ENCODE measurements around the gene ATPAF1. TPM values are rescaled to one million over a fixed set of nuclear protein-coding genes. Genes with fewer than 3 reads are reported as not detected.
A peak's percentile ranks its signal among the peaks of the same experiment; 100 is the strongest.

ATPAF1 gene
- total and polyA plus RNA-seq, 3 experiments from 2014 or later: 40.2 to 75.8 (median 42.3) TPM

DNA sequence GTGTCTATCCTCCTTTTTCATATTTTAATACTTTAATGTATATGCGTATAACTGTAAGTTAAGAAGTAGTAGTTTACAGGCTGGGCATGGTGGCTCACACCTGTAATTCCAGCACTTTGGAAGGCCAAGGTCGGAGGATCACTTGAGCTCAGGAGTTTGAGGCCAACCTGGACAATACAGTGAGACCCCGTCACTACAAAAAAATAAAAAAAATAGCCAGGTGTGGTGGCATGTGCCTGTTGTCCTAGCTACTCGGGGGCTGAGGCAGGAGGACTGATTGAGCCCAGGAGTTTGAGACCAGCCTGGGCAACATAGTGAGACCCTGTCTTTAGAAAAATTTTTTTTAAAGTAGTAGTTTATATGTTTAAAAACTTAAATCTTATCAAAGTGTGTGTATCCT, 22.3 kb downstream of the ATPAF1 start:
- CTCF ChIA-PET: no interaction called here
- H3K4me3 ChIP-seq (ENCODE audit: low read length): no peak overlapping the region

DNA sequence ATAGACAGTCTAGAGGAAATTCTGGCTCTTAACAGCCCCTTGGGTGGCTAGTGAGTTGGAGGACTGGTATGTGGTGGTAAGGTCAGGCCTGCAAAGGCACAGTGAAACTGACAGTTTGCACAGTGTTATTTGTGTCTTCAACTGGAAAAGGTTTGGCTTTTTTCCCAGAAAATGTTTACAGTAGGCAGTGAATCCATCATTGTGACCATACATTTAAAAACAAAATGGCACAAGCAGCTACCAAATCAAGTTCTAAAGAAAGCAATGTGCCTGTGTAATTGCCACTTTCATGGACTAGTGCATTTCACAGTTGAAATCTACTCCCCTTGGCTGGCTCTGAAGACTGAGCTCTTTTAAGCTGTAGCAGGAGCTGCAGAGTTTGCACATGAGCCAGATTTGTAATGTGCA, 24.8 kb downstream of the ATPAF1 start:
- Histone ChIP-seq H3K27ac (ENCODE audit: low read depth, low read length) (no peak overlapping the region), H3K27me3 (ENCODE audit: insufficient read depth, low read length, poor library complexity, severe bottlenecking) (no peaks in the 10 kb centered on the region), H3K9me3 (ENCODE audit: low read length) (no peaks in the 10 kb centered on the region), H3K4me3 (ENCODE audit: low read length) (no peak overlapping the region), H3K4me1 (ENCODE audit: insufficient read depth, low read length) (no peaks in the 10 kb centered on the region), H3K36me3 (ENCODE audit: insufficient read depth, low read length) (no peaks in the 10 kb centered on the region)
- ChIA-PET CTCF (interaction anchor here (2.4 kb wide), 1 partner anchor 27 kb away, joined by 5 read pairs; the partner anchor contains the start of gene MOB3C), POLR2A (no interaction called here)
- peaks cover 0 to 2% (median 0%) of the 10 kb centered on the region in 3 donors for H3K4me1 Mint-ChIP-seq
- no peaks in the 10 kb centered on the region for H3K27me3 Mint-ChIP-seq
- no peaks in the 10 kb centered on the region for H3K9me3 Mint-ChIP-seq
- H3K27ac Mint-ChIP-seq: peak overlapping the region in 1 of 8 donors; percentile 87
- H3K36me3 Mint-ChIP-seq: peaks cover 9 to 56% (median 24%) of the 10 kb centered on the region in 3 donors
- no peak overlapping the region for H3K4me3 Mint-ChIP-seq
- DNase-seq: no peak

More for the DNA sequence above, 22.3 kb downstream of the ATPAF1 start:
- H3K27me3 Mint-ChIP-seq: no peaks in the 10 kb centered on the region
- H3K27ac Mint-ChIP-seq: no peak overlapping the region
- no peaks in the 10 kb centered on the region for H3K4me1 ChIP-seq (ENCODE audit: insufficient read depth, low read length)
- H3K27me3 ChIP-seq (ENCODE audit: insufficient read depth, low read length, poor library complexity, severe bottlenecking): no peaks in the 10 kb centered on the region
- POLR2A ChIA-PET: no interaction called here
- no peaks in the 10 kb centered on the region for H3K9me3 ChIP-seq (ENCODE audit: low read length)
- H3K4me3 Mint-ChIP-seq: no peak overlapping the region
- no peaks in the 10 kb centered on the region for H3K36me3 ChIP-seq (ENCODE audit: insufficient read depth, low read length)
- peaks cover 0 to under 1% (median 0%) of the 10 kb centered on the region in 3 donors for H3K4me1 Mint-ChIP-seq
- H3K36me3 Mint-ChIP-seq: peaks cover 23 to 60% (median 26%) of the 10 kb centered on the region in 3 donors
- DNase-seq: no peak
- no peak overlapping the region for H3K27ac ChIP-seq (ENCODE audit: low read depth, low read length)
- H3K9me3 Mint-ChIP-seq: peaks cover 0 to 2% (median 0%) of the 10 kb centered on the region in 5 donors

DNA sequence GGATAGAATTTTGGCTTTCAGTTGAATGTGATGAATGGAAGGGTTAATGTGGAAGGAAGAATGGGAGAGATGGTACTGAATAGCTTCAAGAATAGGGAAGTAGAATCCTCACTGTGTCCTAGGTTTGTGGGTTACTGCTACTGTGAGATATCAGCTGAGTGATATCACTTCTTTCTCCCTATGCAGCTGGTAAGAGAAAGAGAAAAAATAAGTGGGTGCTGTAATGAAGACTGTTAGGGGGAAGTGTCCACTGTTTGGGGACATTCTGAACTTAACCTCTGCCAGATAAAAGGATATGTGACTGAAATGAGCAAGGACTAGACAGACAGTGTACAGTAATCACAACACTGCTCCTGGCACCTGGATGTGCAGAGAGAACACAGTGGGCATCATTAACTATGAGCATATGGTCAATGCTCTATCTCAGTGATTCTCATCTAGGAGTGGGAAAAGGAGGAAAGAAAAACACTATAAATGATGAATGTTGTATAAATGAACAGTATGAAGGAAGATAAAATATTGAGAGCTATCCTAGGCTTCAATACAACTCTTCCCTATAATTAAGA, 26.0 kb downstream of the ATPAF1 start:
- no peaks in the 10 kb centered on the region for H3K9me3 Mint-ChIP-seq
- no peaks in the 10 kb centered on the region for H3K9me3 ChIP-seq (ENCODE audit: low read length)
- H3K27ac ChIP-seq (ENCODE audit: low read depth, low read length): no peak overlapping the region
- no peak overlapping the region for H3K4me3 Mint-ChIP-seq
- ChIA-PET CTCF (interaction anchor here (2.4 kb wide), 1 partner anchor 26 kb away, joined by 5 read pairs; the partner anchor contains the start of gene MOB3C), POLR2A (no interaction called here)
- peaks cover 0 to 2% (median 0%) of the 10 kb centered on the region in 3 donors for H3K4me1 Mint-ChIP-seq
- H3K27me3 Mint-ChIP-seq: no peaks in the 10 kb centered on the region
- H3K4me1 ChIP-seq (ENCODE audit: insufficient read depth, low read length): no peaks in the 10 kb centered on the region
- no peak for DNase-seq
- H3K27me3 ChIP-seq (ENCODE audit: insufficient read depth, low read length, poor library complexity, severe bottlenecking): no peaks in the 10 kb centered on the region
- peak overlapping the region in 3 of 8 donors; percentile 1 to 40 (median 3) for H3K27ac Mint-ChIP-seq
- H3K4me3 ChIP-seq (ENCODE audit: low read length): no peak overlapping the region
- H3K36me3 ChIP-seq (ENCODE audit: insufficient read depth, low read length): no peaks in the 10 kb centered on the region
- H3K36me3 Mint-ChIP-seq: peaks cover 5 to 57% (median 20%) of the 10 kb centered on the region in 3 donors

DNA sequence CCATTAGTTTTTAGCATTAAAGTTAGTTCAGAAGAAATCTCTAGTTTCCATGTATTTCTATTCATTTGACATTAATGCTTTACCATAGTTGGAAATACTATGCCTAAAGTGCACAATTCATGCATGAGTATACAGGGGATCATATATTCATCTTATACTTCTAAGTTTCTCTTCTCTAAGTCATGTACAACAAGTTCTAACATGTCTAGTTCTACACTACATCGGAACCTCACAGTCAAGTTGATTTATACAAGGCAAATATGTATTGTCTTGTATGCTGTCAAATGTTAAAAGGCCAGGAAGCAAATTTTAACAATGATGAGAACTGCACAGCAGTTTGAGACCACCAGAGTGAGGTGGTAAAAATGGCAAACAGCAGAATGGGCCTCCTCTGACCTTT, 28.6 kb downstream of the ATPAF1 start:
- CTCF ChIA-PET: no interaction called here

DNA sequence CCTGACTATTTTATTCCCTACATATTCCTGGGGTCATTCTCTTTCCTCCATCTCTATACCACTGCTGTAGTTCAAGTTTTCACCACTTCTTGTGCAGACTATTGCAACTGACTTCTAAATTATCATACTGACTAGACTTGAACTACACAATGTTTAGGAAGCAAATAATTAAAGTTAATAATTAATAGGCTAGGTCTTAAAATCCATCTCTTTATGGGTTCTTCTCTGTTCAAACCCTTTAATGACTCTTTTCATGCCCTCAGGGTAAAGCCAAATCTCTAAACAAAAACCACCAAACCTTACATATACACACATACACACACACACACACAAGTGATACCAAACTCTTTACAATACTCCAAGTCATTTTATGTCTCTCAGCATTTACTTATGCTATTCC, 29.2 kb downstream of the ATPAF1 start:
- POLR2A ChIA-PET: no interaction called here
- Mint-ChIP-seq H3K27ac (peak overlapping the region in 5 of 8 donors; percentile 4 to 71 (median 51)), H3K4me3 (no peak overlapping the region)

More for the DNA sequence above, 28.6 kb downstream of the ATPAF1 start:
- H3K4me1 Mint-ChIP-seq: peaks cover 0 to 2% (median 0%) of the 10 kb centered on the region in 3 donors
- no peaks in the 10 kb centered on the region for H3K9me3 ChIP-seq (ENCODE audit: low read length)
- POLR2A ChIA-PET: no interaction called here
- H3K36me3 ChIP-seq (ENCODE audit: insufficient read depth, low read length): peaks cover 6% of the 10 kb centered on the region
- no peaks in the 10 kb centered on the region for H3K27me3 ChIP-seq (ENCODE audit: insufficient read depth, low read length, poor library complexity, severe bottlenecking)
- no peaks in the 10 kb centered on the region for H3K9me3 Mint-ChIP-seq
- H3K36me3 Mint-ChIP-seq: peaks cover 0 to 70% (median 26%) of the 10 kb centered on the region in 3 donors
- H3K27ac ChIP-seq (ENCODE audit: low read depth, low read length): no peak overlapping the region
- no peaks in the 10 kb centered on the region for H3K4me1 ChIP-seq (ENCODE audit: insufficient read depth, low read length)
- DNase-seq: no peak
- H3K27ac Mint-ChIP-seq: peak overlapping the region in 4 of 8 donors; percentile 12 to 73 (median 62)
- H3K27me3 Mint-ChIP-seq: no peaks in the 10 kb centered on the region
- no peak overlapping the region for H3K4me3 ChIP-seq (ENCODE audit: low read length)
- no peak overlapping the region for H3K4me3 Mint-ChIP-seq

DNA sequence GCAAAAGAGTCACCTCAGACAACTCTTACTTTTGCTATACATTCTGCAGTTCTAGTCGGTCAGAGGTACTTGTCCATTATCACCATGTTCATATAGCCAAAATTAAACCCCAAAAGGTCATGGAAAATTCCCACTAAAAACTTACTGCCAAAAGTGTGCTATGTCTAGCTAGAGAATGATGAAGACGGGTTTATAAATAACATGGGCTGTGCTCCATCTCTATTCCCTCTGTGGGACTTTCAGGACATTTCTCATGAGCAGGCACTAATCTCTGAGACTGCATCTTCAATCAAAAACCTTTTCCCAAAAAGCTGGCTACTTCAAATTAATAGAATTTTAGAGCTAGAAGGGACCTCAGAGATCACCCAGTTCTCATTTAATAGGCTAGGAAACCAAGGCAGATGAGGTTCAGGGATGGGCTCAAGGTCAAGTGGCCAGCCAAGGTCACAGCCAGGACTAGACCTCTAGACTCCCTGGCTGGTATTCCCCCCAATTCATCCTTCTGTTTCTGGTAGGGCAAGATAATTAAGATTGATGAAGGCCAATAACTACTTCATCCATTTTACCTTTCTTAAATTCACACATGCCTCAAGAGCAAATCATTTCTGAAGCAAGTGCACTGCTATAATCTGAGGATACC, 30.6 kb downstream of the ATPAF1 start:
- H3K4me3 Mint-ChIP-seq: no peak overlapping the region
- CTCF ChIA-PET: no interaction called here

More for the DNA sequence above, 29.2 kb downstream of the ATPAF1 start:
- Histone ChIP-seq H3K4me1 (ENCODE audit: insufficient read depth, low read length) (no peaks in the 10 kb centered on the region), H3K9me3 (ENCODE audit: low read length) (no peaks in the 10 kb centered on the region), H3K36me3 (ENCODE audit: insufficient read depth, low read length) (peaks cover 6% of the 10 kb centered on the region), H3K27ac (ENCODE audit: low read depth, low read length) (no peak overlapping the region), H3K27me3 (ENCODE audit: insufficient read depth, low read length, poor library complexity, severe bottlenecking) (no peaks in the 10 kb centered on the region), H3K4me3 (ENCODE audit: low read length) (no peak overlapping the region)
- H3K9me3 Mint-ChIP-seq: no peaks in the 10 kb centered on the region
- peaks cover 0 to 2% (median 0%) of the 10 kb centered on the region in 3 donors for H3K4me1 Mint-ChIP-seq
- no peak for DNase-seq
- CTCF ChIA-PET: no interaction called here
- H3K27me3 Mint-ChIP-seq: no peaks in the 10 kb centered on the region
- peaks cover 0 to 75% (median 29%) of the 10 kb centered on the region in 3 donors for H3K36me3 Mint-ChIP-seq

DNA sequence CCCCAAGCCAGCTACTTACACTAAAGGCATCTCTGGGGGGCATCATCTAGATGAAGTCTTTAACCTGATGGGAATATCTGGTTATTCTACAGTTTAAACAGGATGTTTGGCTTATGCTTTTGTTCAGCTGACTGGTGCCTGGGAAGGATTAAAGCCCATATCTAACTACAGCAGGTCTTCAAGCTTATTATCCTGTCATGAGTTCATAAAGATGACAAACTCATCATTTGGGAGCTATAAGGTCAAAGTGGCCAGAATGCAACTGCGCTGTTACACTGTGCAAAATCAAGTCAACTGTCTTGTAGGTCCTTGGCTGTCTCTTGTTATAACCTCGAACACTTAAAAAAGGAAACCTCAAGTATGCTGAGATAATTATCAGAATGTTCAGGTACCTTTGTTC, 33.0 kb downstream of the ATPAF1 start:
- no peak overlapping the region for H3K27ac ChIP-seq (ENCODE audit: low read depth, low read length)
- Mint-ChIP-seq H3K36me3 (peaks cover 3 to 80% (median 20%) of the 10 kb centered on the region in 3 donors), H3K9me3 (no peaks in the 10 kb centered on the region), H3K4me1 (no peaks in the 10 kb centered on the region), H3K27me3 (no peaks in the 10 kb centered on the region), H3K27ac (no peak overlapping the region), H3K4me3 (no peak overlapping the region)
- peaks cover 23% of the 10 kb centered on the region for H3K36me3 ChIP-seq (ENCODE audit: insufficient read depth, low read length)
- ChIA-PET CTCF (no interaction called here), POLR2A (interaction anchor here (1.0 kb wide), 1 partner anchor 30 kb away, joined by 6 read pairs; no protein-coding TSS in a partner anchor)
- no peak overlapping the region for H3K4me3 ChIP-seq (ENCODE audit: low read length)
- H3K9me3 ChIP-seq (ENCODE audit: low read length): no peaks in the 10 kb centered on the region
- H3K4me1 ChIP-seq (ENCODE audit: insufficient read depth, low read length): no peaks in the 10 kb centered on the region
- H3K27me3 ChIP-seq (ENCODE audit: insufficient read depth, low read length, poor library complexity, severe bottlenecking): no peaks in the 10 kb centered on the region
- DNase-seq: no peak

More for the DNA sequence above, 30.6 kb downstream of the ATPAF1 start:
- Mint-ChIP-seq H3K27me3 (no peaks in the 10 kb centered on the region), H3K36me3 (peaks cover 2 to 79% (median 28%) of the 10 kb centered on the region in 3 donors), H3K27ac (peak overlapping the region in 2 of 8 donors; percentile 51 to 72), H3K9me3 (no peaks in the 10 kb centered on the region), H3K4me1 (peaks cover 0 to 2% (median 0%) of the 10 kb centered on the region in 3 donors)
- H3K9me3 ChIP-seq (ENCODE audit: low read length): no peaks in the 10 kb centered on the region
- H3K27ac ChIP-seq (ENCODE audit: low read depth, low read length): no peak overlapping the region
- no peaks in the 10 kb centered on the region for H3K4me1 ChIP-seq (ENCODE audit: insufficient read depth, low read length)
- H3K4me3 ChIP-seq (ENCODE audit: low read length): no peak overlapping the region
- H3K27me3 ChIP-seq (ENCODE audit: insufficient read depth, low read length, poor library complexity, severe bottlenecking): no peaks in the 10 kb centered on the region
- DNase-seq: no peak
- POLR2A ChIA-PET: no interaction called here
- peaks cover 15% of the 10 kb centered on the region for H3K36me3 ChIP-seq (ENCODE audit: insufficient read depth, low read length)

DNA sequence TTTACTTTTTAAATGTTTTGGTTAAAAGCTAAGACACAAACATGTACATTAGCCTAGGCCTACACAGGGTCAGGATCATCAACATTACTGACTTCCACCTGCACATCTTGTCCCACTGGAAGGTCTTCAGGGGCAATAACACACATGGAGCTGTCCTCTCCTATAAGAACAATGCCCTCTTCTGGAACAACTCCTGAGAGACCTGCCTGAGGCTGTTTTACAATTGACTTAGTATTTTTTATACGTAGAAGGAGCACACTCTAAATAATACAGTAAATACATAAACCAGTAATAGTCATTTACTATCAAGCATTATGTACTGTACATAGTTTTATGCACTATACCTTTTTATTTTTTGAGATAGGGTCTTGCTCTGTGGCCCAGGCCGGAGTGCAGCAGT, 37.4 kb downstream of the ATPAF1 start:
- Histone ChIP-seq H3K9me3 (ENCODE audit: low read length) (no peaks in the 10 kb centered on the region), H3K36me3 (ENCODE audit: insufficient read depth, low read length) (peaks cover 21% of the 10 kb centered on the region), H3K27ac (ENCODE audit: low read depth, low read length) (no peak overlapping the region), H3K27me3 (ENCODE audit: insufficient read depth, low read length, poor library complexity, severe bottlenecking) (no peaks in the 10 kb centered on the region), H3K4me3 (ENCODE audit: low read length) (no peak overlapping the region), H3K4me1 (ENCODE audit: insufficient read depth, low read length) (no peaks in the 10 kb centered on the region)
- Mint-ChIP-seq H3K4me3 (no peak overlapping the region), H3K9me3 (no peaks in the 10 kb centered on the region), H3K4me1 (no peaks in the 10 kb centered on the region), H3K27ac (no peak overlapping the region), H3K36me3 (peaks cover 3 to 57% (median 9%) of the 10 kb centered on the region in 3 donors), H3K27me3 (no peaks in the 10 kb centered on the region)
- no peak for DNase-seq
- ChIA-PET CTCF (interaction anchor here (1.3 kb wide), 1 partner anchor 36 kb away, joined by 3 read pairs; no protein-coding TSS in a partner anchor), POLR2A (interaction anchor here (0.6 kb wide), 1 partner anchor 19 kb away, joined by 3 read pairs; no protein-coding TSS in a partner anchor)

All from CD8-positive, alpha-beta memory T cell (primary cell).